Measurements from ENCODE around the gene PRR19.

The PRR19 gene

GRCh38 chr19:42303101-42303464 lies 1.2 kb downstream of the PRR19 start:
- no peak for DNase-seq

- DNase-seq: no peak
These were observed 1.9 kb downstream of the PRR19 start for GRCh38 chr19:42303876-42304275.

DNA sequence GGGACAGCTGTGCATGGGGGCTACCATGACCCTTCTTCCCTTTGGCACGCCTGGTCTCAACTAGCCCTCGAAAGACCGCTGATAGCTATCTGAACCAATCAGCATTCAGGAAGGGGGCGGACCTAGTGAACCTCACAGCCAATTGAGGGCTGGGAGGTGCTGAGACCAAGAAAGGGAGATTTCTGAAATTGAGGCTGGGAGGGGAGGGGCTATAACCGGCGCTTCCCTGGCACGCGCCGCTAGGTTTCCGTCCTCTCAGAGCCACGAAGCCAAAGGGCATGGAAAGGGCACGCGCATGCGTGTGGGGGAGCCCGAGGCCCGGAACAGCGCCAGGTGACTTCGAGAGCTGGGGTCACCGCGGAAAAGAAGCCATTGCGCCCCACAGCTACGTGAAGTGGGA lies 4.7 kb downstream of the PRR19 start:
- DNase-seq: no peak

DNA sequence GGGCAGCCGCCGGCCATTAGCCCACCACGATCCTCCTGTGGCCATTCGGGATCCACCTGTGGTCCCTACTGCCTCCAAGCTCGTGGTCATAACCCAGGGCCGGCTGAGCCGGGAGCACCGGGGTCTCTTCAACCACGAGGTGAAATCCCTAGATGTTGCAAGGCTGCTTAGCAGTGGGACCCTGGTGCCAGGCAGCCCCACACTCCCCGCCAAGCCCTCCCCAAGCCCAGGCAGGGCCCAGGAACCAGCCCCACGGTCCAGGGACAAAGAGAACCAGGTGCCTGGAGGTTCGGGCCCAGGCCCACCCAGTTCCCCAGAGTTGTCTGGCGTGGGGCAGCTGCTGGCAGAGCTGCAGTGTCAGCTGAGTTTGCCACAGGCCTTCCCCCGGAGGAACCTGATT lies 7.8 kb downstream of the PRR19 start:
- DNase-seq: no peak

DNA sequence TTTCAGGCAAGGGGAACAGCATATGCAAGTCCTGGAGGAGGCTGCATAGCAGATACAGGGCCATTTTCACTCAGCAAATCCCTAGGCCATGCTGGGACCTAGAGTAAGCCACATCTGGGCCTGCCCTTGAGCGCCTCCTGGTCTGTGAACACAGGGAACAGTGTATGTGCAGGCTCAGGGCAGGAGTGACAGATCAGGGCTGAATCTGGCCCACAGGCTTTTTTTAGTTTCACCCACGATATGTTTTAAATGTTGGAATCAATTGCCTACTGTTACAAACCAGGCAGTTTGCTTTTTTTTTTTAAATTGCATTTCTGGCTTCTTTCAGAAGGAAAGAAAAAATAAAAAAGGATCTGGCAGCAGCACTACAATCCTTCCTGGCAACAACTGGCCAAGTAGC lies 9.7 kb downstream of the PRR19 start:
- DNase-seq: no peak

GRCh38 chr19:42312370-42312769 lies 10.4 kb downstream of the PRR19 start:
- no peak for DNase-seq

- DNase-seq: peak in 1 of 4 experiments; percentile 24
These were observed 11.3 kb downstream of the PRR19 start, which contains the start of gene TMEM145 for GRCh38 chr19:42313096-42313839. Gene TMEM145, plus strand, starts transcription at chr19:42313309. Its CDS starts 68 bp downstream, at chr19:42313377.

GRCh38 chr19:42313840-42314755 lies 12.2 kb downstream of the PRR19 start:
- DNase-seq: no peak

DNA sequence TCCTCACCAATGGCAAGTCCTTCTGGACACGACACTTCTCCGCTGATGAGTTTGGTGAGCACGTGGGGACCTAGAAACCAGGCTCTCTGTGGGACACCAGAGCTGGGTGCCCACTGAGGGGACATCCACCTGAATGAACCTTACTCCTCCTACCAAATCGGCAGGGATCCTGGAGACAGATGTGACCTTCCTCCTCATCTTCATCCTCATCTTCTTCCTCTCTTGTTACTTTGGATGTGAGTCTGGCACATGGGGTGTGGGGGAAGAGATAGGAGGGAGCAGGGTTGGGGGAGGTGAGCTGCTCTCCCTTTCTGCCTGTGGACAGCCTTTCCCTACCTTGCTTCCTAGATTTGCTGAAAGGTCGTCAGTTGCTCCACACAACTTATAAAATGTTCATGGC lies 13.1 kb downstream of the PRR19 start:
- no peak for DNase-seq

DNA sequence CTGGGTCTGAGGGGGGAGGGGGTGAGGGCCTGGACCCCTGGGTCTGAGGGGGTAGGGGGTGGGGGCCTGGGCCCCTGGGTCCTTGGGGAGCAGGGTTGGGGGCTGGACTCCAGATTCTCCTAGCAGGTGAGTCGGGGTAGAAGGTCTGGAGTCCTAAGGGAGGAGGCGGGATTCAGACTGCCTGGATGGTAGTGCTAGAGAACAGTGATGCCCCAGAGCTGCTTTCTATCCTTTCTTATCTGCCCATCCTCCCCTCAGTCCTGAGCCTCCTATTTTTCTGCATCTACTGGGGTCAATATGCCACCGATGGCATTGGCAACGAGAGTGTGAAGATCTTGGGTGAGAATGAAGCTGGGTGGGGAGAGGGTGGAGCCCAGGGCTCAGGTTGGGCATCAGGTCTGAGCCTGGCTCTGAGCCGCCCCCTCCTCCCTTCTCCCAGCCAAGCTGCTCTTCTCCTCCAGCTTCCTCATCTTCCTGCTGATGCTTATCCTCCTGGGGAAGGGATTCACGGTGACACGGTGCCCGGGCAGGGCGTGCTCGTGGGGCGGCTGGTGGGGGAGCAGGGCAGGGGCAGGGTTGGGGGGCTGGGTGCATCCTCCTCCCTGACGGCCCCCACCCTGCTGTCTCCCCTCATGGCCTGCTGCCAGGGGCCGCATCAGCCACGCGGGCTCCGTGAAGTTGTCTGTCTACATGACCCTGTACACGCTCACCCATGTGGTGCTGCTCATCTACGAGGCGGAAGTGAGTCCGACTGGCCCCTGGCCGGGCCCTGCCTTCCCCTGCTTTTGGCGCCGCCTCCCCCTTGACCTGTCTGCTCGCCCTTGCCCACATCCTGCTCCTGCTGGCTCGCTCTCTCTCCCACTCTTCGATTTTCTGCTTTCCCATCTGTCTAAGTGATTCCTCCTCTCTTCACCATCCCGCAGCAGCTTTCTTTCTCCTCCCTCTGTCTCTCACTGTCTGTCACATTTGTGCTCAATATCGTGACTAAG lies 14.6 kb downstream of the PRR19 start:
- DNase-seq: no peak

- DNase-seq: no peak
These were observed 15.6 kb downstream of the PRR19 start for GRCh38 chr19:42317535-42317934.

GRCh38 chr19:42322305-42322704 lies 20.4 kb downstream of the PRR19 start:
- DNase-seq: no peak

DNA sequence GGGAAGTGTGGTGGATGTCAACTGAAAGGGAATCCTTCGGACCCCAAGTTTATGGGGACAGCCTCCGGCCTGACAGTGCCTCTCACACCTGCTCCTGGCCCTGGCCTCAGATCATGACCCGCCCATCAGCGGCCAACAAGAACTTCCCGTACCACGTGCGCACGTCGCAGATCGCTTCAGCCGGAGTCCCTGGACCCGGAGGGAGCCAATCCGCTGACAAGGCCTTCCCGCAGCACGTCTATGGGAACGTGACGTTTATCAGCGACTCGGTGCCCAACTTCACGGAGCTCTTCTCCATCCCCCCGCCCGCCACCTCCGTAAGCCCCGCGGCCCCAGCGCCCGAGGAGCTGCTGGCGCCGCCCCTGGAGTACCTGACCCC lies 21.5 kb downstream of the PRR19 start:
- DNase-seq: no peak

- no peak for DNase-seq
These were observed 22.1 kb downstream of the PRR19 start for GRCh38 chr19:42323852-42324654.

GRCh38 chr19:42324655-42325307 lies 22.8 kb downstream of the PRR19 start:
- no peak for DNase-seq

GRCh38 chr19:42325308-42325895 lies 23.5 kb downstream of the PRR19 start, which contains the start of gene MEGF8:
Gene MEGF8, plus strand, starts transcription at chr19:42325635. Its CDS starts 609 bp downstream, at chr19:42326244.
- peak; percentile 84 to 98 (median 94) for DNase-seq

- peak in 1 of 4 experiments; percentile 30 for DNase-seq
These were observed 24.2 kb downstream of the PRR19 start for GRCh38 chr19:42325896-42326771.

GRCh38 chr19:42326969-42327368 lies 25.0 kb downstream of the PRR19 start:
- DNase-seq: no peak

GRCh38 chr19:42327381-42327780 lies 25.4 kb downstream of the PRR19 start:
- DNase-seq: no peak

- no peak for DNase-seq
These were observed 26.2 kb downstream of the PRR19 start for GRCh38 chr19:42328106-42328505.
